Measurements from ENCODE around the gene NCOA6. TPM values are rescaled to one million over a fixed set of nuclear protein-coding genes. Genes with fewer than 3 reads are reported as not detected.

Gene NCOA6
- polyA plus RNA-seq, 1 experiment, result 14.0 TPM

DNA sequence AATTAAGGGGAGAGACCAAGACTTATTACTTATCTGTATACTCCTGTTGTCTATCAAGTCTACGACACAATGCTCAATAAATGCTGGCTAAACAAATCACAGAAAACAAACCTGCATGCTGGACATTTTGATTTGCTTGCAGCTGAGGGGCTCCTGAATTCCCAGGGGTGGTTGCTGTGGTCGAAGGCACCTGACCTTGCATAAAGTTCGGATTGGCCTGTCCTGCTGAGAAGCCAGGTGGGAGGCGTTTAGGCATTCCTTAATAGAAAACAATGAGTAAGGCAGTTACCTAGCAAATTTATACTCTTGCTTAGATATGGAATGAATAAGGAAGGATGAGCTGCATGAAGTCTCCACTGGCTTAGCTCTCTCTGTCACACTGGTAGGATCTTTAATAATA is 70.8 kb downstream of the NCOA6 start:
- CTCF ChIA-PET, result interaction anchor here (1.1 to 2.2 kb wide), 5 partner anchors 9 to 442 kb away, joined by 3 to 8 read pairs (median 6); no protein-coding TSS in a partner anchor
- POLR2A ChIA-PET, result no interaction called here
- DNase-seq (ENCODE audit: low read depth), result no peak
- H3K36me3 ChIP-seq (ENCODE audit: control insufficient read depth, insufficient read depth, low read length), result peaks cover 17% of the 10 kb centered on the region
- H3K4me3 ChIP-seq (ENCODE audit: low read depth, low read length), result no peak overlapping the region
- TF ChIP-seq CTCF (IDR thresholded peaks at IDR 0.05; ENCODE audit: insufficient read depth, low read depth, low read length), result no peak
- H3K27me3 ChIP-seq (ENCODE audit: control insufficient read depth, insufficient read depth, low read length), result no peaks in the 10 kb centered on the region

GRCh38 chr20:34753706-34754461 is 71.6 kb downstream of the NCOA6 start:
- peaks cover 18% of the 10 kb centered on the region for H3K36me3 ChIP-seq (ENCODE audit: control insufficient read depth, insufficient read depth, low read length)
- ChIA-PET CTCF (interaction anchor here (0.8 to 2.2 kb wide), 6 partner anchors 9 to 441 kb away, joined by 3 to 8 read pairs (median 5); no protein-coding TSS in a partner anchor), POLR2A (interaction anchor here (0.6 kb wide), 1 partner anchor 13 kb away, joined by 4 read pairs; no protein-coding TSS in a partner anchor)
- no peak for DNase-seq (ENCODE audit: low read depth)
- no peaks in the 10 kb centered on the region for H3K27me3 ChIP-seq (ENCODE audit: control insufficient read depth, insufficient read depth, low read length)
- no peak for TF ChIP-seq CTCF (IDR thresholded peaks at IDR 0.05; ENCODE audit: insufficient read depth, low read depth, low read length)
- H3K4me3 ChIP-seq (ENCODE audit: low read depth, low read length), result no peak overlapping the region

- POLR2A ChIA-PET, result interaction anchor here (0.5 kb wide), 1 partner anchor 611 kb away, joined by 7 read pairs; no protein-coding TSS in a partner anchor
- DNase-seq (ENCODE audit: low read depth), result no peak
- no peaks in the 10 kb centered on the region for H3K27me3 ChIP-seq (ENCODE audit: control insufficient read depth, insufficient read depth, low read length)
Measured at GRCh38 chr20:34751453-34751852, 74.0 kb downstream of the NCOA6 start.

DNA sequence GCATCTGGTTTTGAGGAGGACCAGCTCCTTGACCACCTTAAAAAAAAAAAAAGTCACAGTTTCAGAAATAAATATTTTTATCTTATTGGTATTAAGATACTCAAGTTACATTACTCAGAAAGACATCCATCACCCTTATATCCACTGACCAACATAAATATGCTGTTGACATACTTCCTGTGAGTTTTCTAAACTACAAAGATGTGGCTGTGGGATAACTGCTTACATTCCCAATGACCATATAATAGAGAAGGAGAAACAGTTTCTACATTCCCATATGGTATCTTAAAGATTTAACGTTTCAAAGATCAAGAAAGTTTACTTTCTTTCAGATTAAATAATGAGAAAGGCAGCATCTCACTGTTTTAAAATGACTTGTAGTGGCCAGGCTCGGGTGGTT is 75.0 kb downstream of the NCOA6 start:
- Histone ChIP-seq H3K4me3 (ENCODE audit: low read depth, low read length) (no peak overlapping the region), H3K36me3 (ENCODE audit: control insufficient read depth, insufficient read depth, low read length) (peaks cover 12% of the 10 kb centered on the region), H3K27me3 (ENCODE audit: control insufficient read depth, insufficient read depth, low read length) (no peaks in the 10 kb centered on the region)
- POLR2A ChIA-PET, result no interaction called here
- TF ChIP-seq CTCF (IDR thresholded peaks at IDR 0.05; ENCODE audit: insufficient read depth, low read depth, low read length), result no peak
- DNase-seq (ENCODE audit: low read depth), result no peak
- CTCF ChIA-PET, result no interaction called here

More at GRCh38 chr20:34751453-34751852, 74.0 kb downstream of the NCOA6 start:
- peaks cover 8% of the 10 kb centered on the region for H3K36me3 ChIP-seq (ENCODE audit: control insufficient read depth, insufficient read depth, low read length)
- H3K4me3 ChIP-seq (ENCODE audit: low read depth, low read length), result no peak overlapping the region
- CTCF ChIA-PET, result interaction anchor here (0.8 to 2.0 kb wide), 3 partner anchors 14 to 173 kb away, joined by 3 to 5 read pairs (median 4); no protein-coding TSS in a partner anchor
- no peak for TF ChIP-seq CTCF (IDR thresholded peaks at IDR 0.05; ENCODE audit: insufficient read depth, low read depth, low read length)

DNA sequence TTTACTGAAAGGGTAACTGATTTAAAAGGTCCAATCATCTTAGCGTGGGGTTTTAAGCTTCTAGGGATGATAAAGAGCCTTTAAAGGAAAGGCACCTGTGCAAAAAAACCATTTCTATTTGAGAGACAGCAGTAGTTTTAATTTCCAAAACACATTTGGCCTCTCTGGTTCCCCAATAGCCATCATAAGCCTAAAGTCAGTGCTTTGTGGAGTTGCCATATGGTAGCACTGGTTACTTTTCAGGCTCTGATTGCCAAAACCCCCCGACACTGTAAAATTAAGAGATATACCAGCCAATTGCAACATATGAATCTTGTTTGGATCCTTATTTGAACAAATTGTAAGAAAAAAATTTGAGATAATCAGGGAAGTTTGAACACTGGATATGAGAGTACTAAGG is 76.7 kb downstream of the NCOA6 start:
- ChIA-PET POLR2A (no interaction called here), CTCF (interaction anchor here (2.5 kb wide), 1 partner anchor 21 kb away, joined by 10 read pairs; no protein-coding TSS in a partner anchor)
- H3K4me3 ChIP-seq (ENCODE audit: low read depth, low read length), result no peak overlapping the region
- H3K27me3 ChIP-seq (ENCODE audit: control insufficient read depth, insufficient read depth, low read length), result no peaks in the 10 kb centered on the region
- DNase-seq (ENCODE audit: low read depth), result no peak
- TF ChIP-seq CTCF (IDR thresholded peaks at IDR 0.05; ENCODE audit: insufficient read depth, low read depth, low read length), result no peak
- peaks cover 17% of the 10 kb centered on the region for H3K36me3 ChIP-seq (ENCODE audit: control insufficient read depth, insufficient read depth, low read length)
